Measurements from ENCODE around the gene MIB1. TPM values are rescaled to one million over a fixed set of nuclear protein-coding genes. Genes with fewer than 3 reads are reported as not detected.

Gene MIB1
- total and polyA plus RNA-seq, 10 of the 15 experiments (the other 5 are each of a cell fraction or from before 2014, with no cell fraction given) = 2.3 to 27.5 (median 10.4) TPM

- TF ChIP-seq ZNF687 (IDR thresholded peaks at IDR 0.05) (no peak), STAT3 (IDR thresholded peaks at IDR 0.05; ENCODE audit: low read depth, low read length) (no peak), ATF3 (IDR thresholded peaks at IDR 0.05; ENCODE audit: borderline replicate concordance, extremely low read depth, low read depth, low read length) (no peak), MEF2B (IDR thresholded peaks at IDR 0.05; ENCODE audit: partially characterized antibody, poor library complexity, severe bottlenecking) (peak; percentile 23), GABPA (IDR thresholded peaks at IDR 0.05; ENCODE audit: low read depth) (no peak), RB1 (IDR thresholded peaks at IDR 0.05; ENCODE audit: borderline replicate concordance) (no peak), BCL3 (IDR thresholded peaks at IDR 0.05; ENCODE audit: borderline replicate concordance, insufficient read depth, low read depth, low read length, poor library complexity, severe bottlenecking) (no peak), EP300 (IDR thresholded peaks at IDR 0.05; ENCODE audit: borderline replicate concordance in 1 of 2, control insufficient read depth in 1 of 2, low read depth in 2 of 2, low read length in 2 of 2) (no peak), ZBTB4 (CRISPR knock-in tag; IDR thresholded peaks at IDR 0.05) (no peak), POLR2A (IDR thresholded peaks at IDR 0.05; ENCODE audit: low read depth, low read length) (no peak), CHD1 (IDR thresholded peaks at IDR 0.05; ENCODE audit: low read depth, low read length) (no peak), IKZF2 (IDR thresholded peaks at IDR 0.05) (no peak), SMAD5 (IDR thresholded peaks at IDR 0.05; ENCODE audit: low read depth) (no peak), SPI1 (IDR thresholded peaks at IDR 0.05; ENCODE audit: borderline replicate concordance, insufficient read depth, low read depth, low read length) (peak; percentile 62), SP1 (IDR thresholded peaks at IDR 0.05; ENCODE audit: low read depth, low read length) (no peak), EGR1 (IDR thresholded peaks at IDR 0.05; ENCODE audit: borderline replicate concordance in 1 of 2, low read depth in 2 of 2, low read length in 2 of 2) (no peak), MYB (IDR thresholded peaks at IDR 0.05; ENCODE audit: borderline replicate concordance, low read depth, low read length) (no peak)
- TF ChIP-seq, protein P1, sequence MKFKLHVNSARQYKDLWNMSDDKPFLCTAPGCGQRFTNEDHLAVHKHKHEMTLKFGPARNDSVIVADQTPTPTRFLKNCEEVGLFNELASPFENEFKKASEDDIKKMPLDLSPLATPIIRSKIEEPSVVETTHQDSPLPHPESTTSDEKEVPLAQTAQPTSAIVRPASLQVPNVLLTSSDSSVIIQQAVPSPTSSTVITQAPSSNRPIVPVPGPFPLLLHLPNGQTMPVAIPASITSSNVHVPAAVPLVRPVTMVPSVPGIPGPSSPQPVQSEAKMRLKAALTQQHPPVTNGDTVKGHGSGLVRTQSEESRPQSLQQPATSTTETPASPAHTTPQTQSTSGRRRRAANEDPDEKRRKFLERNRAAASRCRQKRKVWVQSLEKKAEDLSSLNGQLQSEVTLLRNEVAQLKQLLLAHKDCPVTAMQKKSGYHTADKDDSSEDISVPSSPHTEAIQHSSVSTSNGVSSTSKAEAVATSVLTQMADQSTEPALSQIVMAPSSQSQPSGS (IDR thresholded peaks at IDR 0.05; ENCODE audit: low read length) = no peak
Observed at GRCh38 chr18:21853016-21853415, 112.4 kb downstream of the MIB1 start (continued).
